NCI-H1436 treated with DMSO at 0.1 percent for 48 hours (cell line): ENCODE results near the gene TSPOAP1.

ENCODE experiments used
- DNase-seq: peaks from one replicate; lab custom pipeline; 2025; lab: John Stamatoyannopoulos, UW

The TSPOAP1 gene

GRCh38 chr17:58329035-58329809 is 627 bp upstream of the TSPOAP1 start:
- no peak for DNase-seq

GRCh38 chr17:58327363-58328194 is 1.0 kb downstream of the TSPOAP1 start:
- DNase-seq: no peak

GRCh38 chr17:58326609-58327362 is 1.8 kb downstream of the TSPOAP1 start:
- no peak for DNase-seq

GRCh38 chr17:58325976-58326468 is 2.6 kb downstream of the TSPOAP1 start:
- DNase-seq: no peak

GRCh38 chr17:58325289-58325726 is 3.3 kb downstream of the TSPOAP1 start:
- no peak for DNase-seq

GRCh38 chr17:58324409-58325288 is 3.9 kb downstream of the TSPOAP1 start:
- DNase-seq: no peak

GRCh38 chr17:58324056-58324408 is 4.6 kb downstream of the TSPOAP1 start:
- no peak for DNase-seq

- no peak for DNase-seq
Measured at GRCh38 chr17:58323366-58324055, 5.1 kb downstream of the TSPOAP1 start.

- DNase-seq: no peak
Measured at GRCh38 chr17:58322581-58323185, 5.9 kb downstream of the TSPOAP1 start.

GRCh38 chr17:58321571-58322525 is 6.7 kb downstream of the TSPOAP1 start:
- DNase-seq: no peak

GRCh38 chr17:58320570-58321323 is 7.8 kb downstream of the TSPOAP1 start:
- no peak for DNase-seq

GRCh38 chr17:58320163-58320558 is 8.4 kb downstream of the TSPOAP1 start:
- DNase-seq: no peak

- DNase-seq: no peak
Measured at GRCh38 chr17:58319173-58320162, 9.1 kb downstream of the TSPOAP1 start.

- no peak for DNase-seq
Measured at GRCh38 chr17:58318627-58319172, 9.9 kb downstream of the TSPOAP1 start.

- no peak for DNase-seq
Measured at GRCh38 chr17:58318065-58318481, 10.5 kb downstream of the TSPOAP1 start.

- no peak for DNase-seq
Measured at GRCh38 chr17:58317421-58318064, 11.1 kb downstream of the TSPOAP1 start.
